Effector memory CD4-positive, alpha-beta T cell (primary cell): ENCODE results near the gene FRRS1L.

ENCODE experiments used
- DNase-seq, 3 donors: peaks; one replicate each; pipeline ENCODE4 v3.0.0-alpha.2; 2020
- H3K27ac ChIP-seq: 2 replicates; pipeline ENCODE4 v1.7.0; 2013; ENCODE audit warnings: mild to moderate bottlenecking, low read length, moderate library complexity; ENCODE audit not compliant: insufficient read depth, poor library complexity, severe bottlenecking
- H3K27me3 ChIP-seq: replicated peaks from 2 replicates; pipeline ENCODE4 v1.7.0; 2013; ENCODE audit warnings: mild to moderate bottlenecking, low read length; ENCODE audit not compliant: insufficient read depth, control insufficient read depth, poor library complexity, severe bottlenecking
- H3K36me3 ChIP-seq: 2 replicates; pipeline ENCODE4 v1.7.0; 2013; ENCODE audit warnings: mild to moderate bottlenecking, low read length, moderate library complexity; ENCODE audit not compliant: control insufficient read depth, insufficient read depth
- H3K4me1 ChIP-seq: 2 replicates; pipeline ENCODE4 v1.7.0; 2013; ENCODE audit warnings: low read length, mild to moderate bottlenecking; ENCODE audit not compliant: control insufficient read depth, insufficient read depth, poor library complexity, severe bottlenecking
- H3K4me3 ChIP-seq: 2 replicates; pipeline ENCODE4 v1.7.0; 2013; ENCODE audit warnings: low read length, low read depth, mild to moderate bottlenecking; ENCODE audit not compliant: insufficient read depth, poor library complexity, severe bottlenecking
- H3K9me3 ChIP-seq: 2 replicates; pipeline ENCODE4 v1.7.0; 2013; ENCODE audit warnings: mild to moderate bottlenecking, low read length, moderate library complexity; ENCODE audit not compliant: control insufficient read depth

The FRRS1L gene

GRCh38 chr9:109083141-109083540, 83.9 kb downstream of the FRRS1L start:
- H3K9me3 ChIP-seq = no peaks in the 10 kb centered on the region
- H3K4me1 ChIP-seq = no peaks in the 10 kb centered on the region
- H3K36me3 ChIP-seq = peaks cover 46% of the 10 kb centered on the region
- H3K4me3 ChIP-seq = no peak overlapping the region
- DNase-seq = no peak
- no peaks in the 10 kb centered on the region for H3K27me3 ChIP-seq
- H3K27ac ChIP-seq = no peak overlapping the region

- Histone ChIP-seq H3K36me3 (peaks cover 39% of the 10 kb centered on the region), H3K27ac (no peak overlapping the region), H3K4me1 (no peaks in the 10 kb centered on the region), H3K9me3 (no peaks in the 10 kb centered on the region), H3K4me3 (no peak overlapping the region), H3K27me3 (no peaks in the 10 kb centered on the region)
- no peak for DNase-seq
Observed at GRCh38 chr9:109082091-109082620, 84.9 kb downstream of the FRRS1L start.
